Measurements from ENCODE around the gene RPTOR.

The RPTOR gene

DNA sequence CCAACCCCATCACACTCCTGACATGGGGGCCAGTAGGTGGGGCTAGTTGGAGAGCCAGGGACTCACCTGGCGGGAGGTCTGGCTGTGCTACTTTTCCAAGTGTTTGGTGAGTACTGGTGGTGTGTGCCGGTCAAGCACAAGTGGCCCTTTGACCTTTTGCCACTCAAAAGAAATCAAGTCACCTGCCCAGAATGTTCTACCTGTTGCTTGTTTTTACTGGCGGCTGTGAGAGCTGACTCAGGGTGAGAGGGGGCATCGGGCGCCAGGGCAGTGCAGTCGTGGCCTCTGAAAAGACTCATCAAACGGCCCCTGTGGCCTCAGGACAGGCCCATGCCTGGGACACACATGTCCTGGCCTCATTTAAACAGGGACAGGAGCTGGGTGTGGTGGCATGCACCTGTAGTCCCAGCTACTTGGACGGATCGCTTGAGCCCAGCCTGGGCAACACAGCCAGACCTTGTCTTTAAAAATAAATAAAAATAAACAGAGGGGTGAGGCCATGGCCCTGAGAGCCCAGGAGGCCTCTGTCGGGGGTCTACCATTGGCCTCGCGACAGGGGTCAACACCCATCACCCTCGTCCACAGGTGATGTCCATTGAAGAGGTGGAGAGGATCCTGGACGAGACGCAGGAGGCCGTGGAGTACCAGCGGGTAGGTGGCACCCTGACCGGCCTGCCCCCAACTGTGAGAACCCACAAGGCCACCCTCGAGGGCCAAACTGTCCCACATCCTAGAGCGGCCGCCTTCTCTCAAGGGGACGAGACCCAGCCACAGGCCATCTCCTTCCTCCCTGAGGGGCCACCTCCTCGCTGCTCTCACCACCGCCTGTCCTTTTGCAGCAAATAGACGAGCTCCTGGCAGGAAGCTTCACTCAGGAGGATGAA lies 452.0 kb downstream of the RPTOR start:
- no peak overlapping the region for H3K4me3 Mint-ChIP-seq
- H3K27ac Mint-ChIP-seq (ENCODE audit: low read depth), result no peak overlapping the region
- DNase-seq (ENCODE audit: low spot score in 2 of 2) (no peak), ATAC-seq (replicated peaks; ENCODE audit: extremely low read depth, poor library complexity, severe bottlenecking) (no peak)
- H3K27me3 Mint-ChIP-seq, result no peaks in the 10 kb centered on the region
- peaks cover 11% of the 10 kb centered on the region for H3K36me3 Mint-ChIP-seq (ENCODE audit: insufficient read depth)
- H3K4me1 Mint-ChIP-seq, result peaks cover 23% of the 10 kb centered on the region
- no peaks in the 10 kb centered on the region for H3K9me3 Mint-ChIP-seq

DNA sequence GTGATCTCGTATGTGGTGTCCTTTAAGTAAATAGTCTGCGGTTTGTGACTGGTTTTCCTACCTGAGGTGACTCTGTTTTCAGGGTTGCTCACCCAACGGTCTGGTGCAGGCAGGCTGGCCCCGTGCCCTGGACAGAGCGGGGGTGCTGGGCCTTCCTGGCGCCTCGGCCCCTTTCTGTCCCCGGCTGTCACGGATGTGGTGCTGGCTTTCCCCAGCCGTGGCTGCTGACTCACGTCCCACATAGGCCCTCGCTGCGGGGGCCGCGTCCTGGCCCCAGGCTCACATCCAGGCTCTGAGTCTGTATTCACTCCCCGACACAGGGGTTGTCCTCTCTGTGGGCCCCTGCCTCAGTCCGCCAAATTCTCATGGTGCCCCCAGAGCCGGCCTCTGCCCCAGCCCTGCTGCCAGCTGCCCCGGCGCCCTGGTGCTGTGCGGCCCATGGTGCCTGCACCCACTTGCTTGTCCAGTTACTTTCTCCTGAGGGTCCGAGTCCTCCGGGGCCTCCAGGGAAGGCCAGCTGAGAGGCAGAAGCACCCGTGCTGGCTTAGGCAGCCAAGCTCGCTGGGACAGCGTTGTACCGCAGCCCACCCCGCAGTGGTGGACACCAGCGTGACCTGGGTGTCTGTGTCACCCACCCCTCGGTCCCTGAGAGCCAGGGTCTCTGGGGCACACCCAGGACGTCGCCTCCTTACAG lies 452.9 kb downstream of the RPTOR start:
- Mint-ChIP-seq H3K27ac (ENCODE audit: low read depth) (no peak overlapping the region), H3K4me3 (no peak overlapping the region), H3K27me3 (no peaks in the 10 kb centered on the region), H3K9me3 (no peaks in the 10 kb centered on the region), H3K4me1 (peaks cover 23% of the 10 kb centered on the region), H3K36me3 (ENCODE audit: insufficient read depth) (peaks cover 11% of the 10 kb centered on the region)
- ATAC-seq (replicated peaks; ENCODE audit: extremely low read depth, poor library complexity, severe bottlenecking) (no peak), DNase-seq (ENCODE audit: low spot score in 2 of 2) (no peak)

DNA sequence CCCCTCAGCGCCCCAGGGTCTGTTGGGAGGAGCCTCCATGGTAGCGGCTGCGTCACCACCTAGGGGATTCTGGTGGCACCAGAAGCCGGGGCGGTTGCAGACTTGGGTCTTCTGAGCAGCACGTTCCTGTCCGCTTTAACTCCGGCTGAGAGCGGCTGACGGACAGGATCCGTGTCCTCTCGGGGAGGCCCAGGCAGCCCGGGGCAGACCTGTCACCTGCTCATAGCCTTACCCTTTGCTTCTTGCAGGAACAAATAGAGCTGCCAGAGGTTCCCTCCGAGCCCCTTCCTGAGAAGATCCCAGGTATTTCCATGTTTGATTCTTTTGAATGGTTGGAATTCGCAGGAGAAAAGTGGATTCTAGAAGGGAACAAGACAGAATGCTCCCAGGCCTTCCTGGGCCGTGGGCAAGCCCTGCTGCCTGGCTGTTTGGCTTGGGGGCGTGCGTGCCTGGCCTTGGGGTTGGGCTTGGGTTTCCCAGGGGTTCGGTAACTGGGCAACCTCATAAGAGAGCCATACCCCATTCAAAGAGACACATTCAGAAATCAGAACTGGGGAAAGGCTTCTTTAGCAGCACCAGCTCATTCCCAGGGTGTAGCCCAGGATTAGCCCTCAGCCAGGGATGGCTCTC lies 453.6 kb downstream of the RPTOR start:
- H3K4me3 Mint-ChIP-seq, result no peak overlapping the region
- H3K27me3 Mint-ChIP-seq, result no peaks in the 10 kb centered on the region
- no peaks in the 10 kb centered on the region for H3K9me3 Mint-ChIP-seq
- H3K4me1 Mint-ChIP-seq, result peaks cover 16% of the 10 kb centered on the region
- no peak for DNase-seq (ENCODE audit: low spot score in 2 of 2)
- no peak for ATAC-seq (replicated peaks; ENCODE audit: extremely low read depth, poor library complexity, severe bottlenecking)
- H3K36me3 Mint-ChIP-seq (ENCODE audit: insufficient read depth), result peaks cover 9% of the 10 kb centered on the region
- H3K27ac Mint-ChIP-seq (ENCODE audit: low read depth), result no peak overlapping the region

DNA sequence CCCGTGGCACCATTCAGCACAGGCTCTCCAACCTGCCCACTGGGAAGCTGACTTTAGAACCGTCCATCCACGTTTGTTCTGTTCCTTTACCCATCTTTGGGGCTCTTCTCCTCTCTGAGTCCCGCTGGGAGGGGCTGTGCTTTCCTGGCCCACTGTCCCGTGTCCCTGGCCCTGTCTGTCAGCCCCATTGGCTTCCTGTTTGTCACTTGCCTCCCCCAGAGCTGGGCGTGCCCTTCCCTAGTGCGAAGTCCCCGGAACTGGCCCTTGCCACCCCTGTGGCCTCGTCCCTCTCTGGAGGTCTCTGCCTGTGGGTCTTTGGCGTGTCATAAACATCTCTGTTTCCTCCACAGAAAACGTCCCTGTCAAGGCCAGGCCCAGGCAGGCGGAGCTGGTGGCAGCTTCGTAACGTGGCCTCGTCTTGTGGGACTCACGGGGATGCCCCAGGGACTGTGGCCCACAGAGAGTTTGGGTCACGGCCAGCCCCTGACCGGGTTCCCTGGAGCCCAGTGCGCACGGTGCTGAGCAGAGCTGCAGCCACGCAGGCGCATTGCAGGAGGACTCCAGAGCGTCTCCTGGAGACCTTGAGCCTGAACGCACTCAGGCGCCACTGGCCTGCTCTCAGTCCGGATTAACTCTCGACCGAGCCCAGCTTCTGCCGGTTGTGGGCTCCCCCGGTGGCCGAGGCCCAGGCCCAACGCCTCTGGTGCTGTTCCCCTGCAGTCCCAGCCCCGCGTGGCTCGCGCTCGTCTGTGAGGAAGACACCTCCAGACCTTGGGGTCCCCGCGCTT lies 454.3 kb downstream of the RPTOR start:
- no peak overlapping the region for H3K27ac Mint-ChIP-seq (ENCODE audit: low read depth)
- H3K9me3 Mint-ChIP-seq, result no peaks in the 10 kb centered on the region
- DNase-seq (ENCODE audit: low spot score in 2 of 2), result no peak
- H3K4me3 Mint-ChIP-seq, result no peak overlapping the region
- H3K36me3 Mint-ChIP-seq (ENCODE audit: insufficient read depth), result peaks cover 9% of the 10 kb centered on the region
- H3K27me3 Mint-ChIP-seq, result no peaks in the 10 kb centered on the region
- H3K4me1 Mint-ChIP-seq, result peaks cover 16% of the 10 kb centered on the region
- no peak for ATAC-seq (replicated peaks; ENCODE audit: extremely low read depth, poor library complexity, severe bottlenecking)

DNA sequence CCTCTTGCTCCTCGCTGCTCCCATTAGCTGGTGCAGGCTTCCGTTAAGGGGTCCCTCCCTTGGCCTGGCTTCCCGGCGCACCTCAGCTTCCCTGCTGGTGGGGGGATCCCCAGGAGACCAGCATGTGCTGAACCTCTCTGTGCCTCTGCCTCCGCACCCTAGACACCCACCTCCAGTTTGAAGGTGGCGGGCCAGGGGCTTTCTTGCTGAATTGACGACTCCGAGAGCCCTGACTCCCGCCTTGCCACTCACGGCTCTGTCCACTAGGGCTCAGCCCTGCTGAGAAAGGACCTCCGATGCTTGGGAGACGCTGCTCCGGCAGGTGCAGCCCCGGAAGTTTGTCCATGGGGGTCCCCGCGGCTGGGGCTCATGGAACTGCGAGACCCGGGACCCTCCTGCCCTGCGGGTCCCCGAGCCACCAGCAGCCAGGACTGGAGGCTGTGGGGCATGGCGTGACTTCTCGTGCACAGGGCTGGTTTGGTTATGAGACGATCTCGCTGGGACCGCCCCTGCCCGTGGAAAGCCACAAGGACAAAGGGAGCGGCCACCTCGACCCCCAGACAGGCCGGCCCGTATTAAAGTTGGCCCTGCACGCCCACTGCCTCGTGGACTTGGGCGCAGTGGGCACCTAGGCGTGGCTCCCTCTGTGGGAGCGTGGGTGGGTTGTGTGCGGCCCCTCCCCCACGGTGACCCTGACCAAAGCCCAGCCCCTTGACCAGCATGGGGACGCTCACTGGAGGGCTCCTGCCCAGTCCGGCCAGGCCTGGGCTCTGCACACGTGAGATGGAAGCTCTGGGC lies 455.1 kb downstream of the RPTOR start:
- no peaks in the 10 kb centered on the region for H3K9me3 Mint-ChIP-seq
- H3K27me3 Mint-ChIP-seq, result peaks cover 5% of the 10 kb centered on the region
- H3K36me3 Mint-ChIP-seq (ENCODE audit: insufficient read depth), result peaks cover 7% of the 10 kb centered on the region
- peaks cover 19% of the 10 kb centered on the region for H3K4me1 Mint-ChIP-seq
- H3K27ac Mint-ChIP-seq (ENCODE audit: low read depth), result no peak overlapping the region
- H3K4me3 Mint-ChIP-seq, result no peak overlapping the region
- DNase-seq (ENCODE audit: low spot score in 2 of 2), result no peak
- no peak for ATAC-seq (replicated peaks; ENCODE audit: extremely low read depth, poor library complexity, severe bottlenecking)

DNA sequence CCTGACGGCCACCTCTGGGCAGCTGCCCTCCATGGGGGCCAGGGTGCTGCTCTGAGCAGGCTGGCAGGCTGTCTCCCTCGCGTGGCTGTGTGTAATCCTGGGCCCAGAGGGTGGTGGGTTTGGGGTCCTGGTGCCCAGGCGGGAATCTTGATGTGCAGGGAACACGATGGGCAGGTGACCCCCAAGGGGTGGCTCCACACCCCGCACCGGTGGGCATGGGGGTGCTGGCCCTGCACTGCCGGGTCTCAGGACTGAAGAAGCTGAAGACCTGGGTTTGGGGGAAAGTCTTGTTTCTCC lies 455.6 kb downstream of the RPTOR start:
- Mint-ChIP-seq H3K27me3 (peaks cover 11% of the 10 kb centered on the region), H3K4me1 (peaks cover 22% of the 10 kb centered on the region), H3K27ac (ENCODE audit: low read depth) (no peak overlapping the region), H3K4me3 (no peak overlapping the region), H3K9me3 (no peaks in the 10 kb centered on the region), H3K36me3 (ENCODE audit: insufficient read depth) (peaks cover 7% of the 10 kb centered on the region)
- ATAC-seq (replicated peaks; ENCODE audit: extremely low read depth, poor library complexity, severe bottlenecking) (no peak), DNase-seq (ENCODE audit: low spot score in 2 of 2) (no peak)

DNA sequence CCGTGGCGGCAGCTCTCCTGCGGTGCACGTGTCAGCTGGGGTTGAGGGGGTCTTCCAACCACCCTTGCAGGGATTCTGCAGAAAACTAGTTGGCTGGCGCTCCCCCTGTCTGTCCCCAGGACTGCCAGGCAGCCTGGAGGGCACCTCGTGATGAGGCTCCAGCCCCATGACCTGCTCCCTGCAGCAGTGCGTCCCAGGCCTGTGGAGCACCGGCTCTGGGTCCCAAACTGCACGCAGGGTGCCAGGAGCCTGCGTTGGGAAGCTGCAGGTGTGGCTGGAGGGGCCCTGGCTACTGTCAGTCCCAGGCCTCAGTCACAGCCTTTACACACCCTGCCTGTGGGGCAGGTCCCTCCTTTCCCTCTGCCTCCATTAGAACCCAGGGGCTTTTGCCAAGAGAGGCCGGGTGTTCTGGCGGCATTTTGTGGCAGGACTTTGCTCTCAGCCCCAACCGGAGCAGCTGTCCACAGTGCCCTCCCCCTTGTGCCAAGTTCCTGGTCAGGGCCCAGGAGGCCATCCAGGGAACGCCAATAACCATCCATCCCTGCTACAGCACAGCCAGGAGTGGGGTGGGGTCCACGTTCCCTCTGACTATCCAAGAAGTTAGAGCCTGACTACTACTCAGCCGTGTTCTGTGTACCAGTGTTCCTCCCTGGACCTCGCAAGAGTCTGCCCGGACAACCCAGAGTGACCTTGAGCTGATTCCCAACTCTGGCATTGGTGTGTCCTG lies 456.2 kb downstream of the RPTOR start:
- Mint-ChIP-seq H3K4me1 (peaks cover 22% of the 10 kb centered on the region), H3K9me3 (no peaks in the 10 kb centered on the region), H3K27me3 (peaks cover 11% of the 10 kb centered on the region), H3K36me3 (ENCODE audit: insufficient read depth) (peaks cover 4% of the 10 kb centered on the region), H3K27ac (ENCODE audit: low read depth) (no peak overlapping the region), H3K4me3 (no peak overlapping the region)
- DNase-seq (ENCODE audit: low spot score in 2 of 2) (no peak), ATAC-seq (replicated peaks; ENCODE audit: extremely low read depth, poor library complexity, severe bottlenecking) (no peak)

DNA sequence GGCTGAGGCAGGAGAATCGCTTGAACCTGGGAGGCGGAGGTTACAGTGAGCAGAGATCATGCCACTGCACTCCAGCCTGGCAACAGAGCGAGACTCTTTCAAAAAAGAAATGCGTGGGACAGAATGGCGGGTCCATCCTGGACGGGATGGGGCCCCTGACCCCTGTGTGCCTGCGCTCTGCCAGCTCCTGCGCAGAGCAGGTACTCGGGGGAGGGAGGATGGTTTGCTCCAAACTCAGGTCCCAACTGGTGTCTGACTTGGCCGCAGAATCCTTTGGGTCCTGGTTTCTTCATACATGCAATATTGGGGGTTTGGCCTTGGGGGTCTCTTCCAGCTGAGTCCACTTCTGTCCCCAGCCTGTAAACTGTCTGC lies 457.4 kb downstream of the RPTOR start:
- no peak overlapping the region for H3K4me3 Mint-ChIP-seq
- H3K27me3 Mint-ChIP-seq, result peaks cover 22% of the 10 kb centered on the region
- ATAC-seq (replicated peaks; ENCODE audit: extremely low read depth, poor library complexity, severe bottlenecking) (no peak), DNase-seq (ENCODE audit: low spot score in 2 of 2) (no peak)
- no peak overlapping the region for H3K27ac Mint-ChIP-seq (ENCODE audit: low read depth)
- peaks cover 22% of the 10 kb centered on the region for H3K4me1 Mint-ChIP-seq
- H3K9me3 Mint-ChIP-seq, result no peaks in the 10 kb centered on the region
- H3K36me3 Mint-ChIP-seq (ENCODE audit: insufficient read depth), result peaks cover 4% of the 10 kb centered on the region

DNA sequence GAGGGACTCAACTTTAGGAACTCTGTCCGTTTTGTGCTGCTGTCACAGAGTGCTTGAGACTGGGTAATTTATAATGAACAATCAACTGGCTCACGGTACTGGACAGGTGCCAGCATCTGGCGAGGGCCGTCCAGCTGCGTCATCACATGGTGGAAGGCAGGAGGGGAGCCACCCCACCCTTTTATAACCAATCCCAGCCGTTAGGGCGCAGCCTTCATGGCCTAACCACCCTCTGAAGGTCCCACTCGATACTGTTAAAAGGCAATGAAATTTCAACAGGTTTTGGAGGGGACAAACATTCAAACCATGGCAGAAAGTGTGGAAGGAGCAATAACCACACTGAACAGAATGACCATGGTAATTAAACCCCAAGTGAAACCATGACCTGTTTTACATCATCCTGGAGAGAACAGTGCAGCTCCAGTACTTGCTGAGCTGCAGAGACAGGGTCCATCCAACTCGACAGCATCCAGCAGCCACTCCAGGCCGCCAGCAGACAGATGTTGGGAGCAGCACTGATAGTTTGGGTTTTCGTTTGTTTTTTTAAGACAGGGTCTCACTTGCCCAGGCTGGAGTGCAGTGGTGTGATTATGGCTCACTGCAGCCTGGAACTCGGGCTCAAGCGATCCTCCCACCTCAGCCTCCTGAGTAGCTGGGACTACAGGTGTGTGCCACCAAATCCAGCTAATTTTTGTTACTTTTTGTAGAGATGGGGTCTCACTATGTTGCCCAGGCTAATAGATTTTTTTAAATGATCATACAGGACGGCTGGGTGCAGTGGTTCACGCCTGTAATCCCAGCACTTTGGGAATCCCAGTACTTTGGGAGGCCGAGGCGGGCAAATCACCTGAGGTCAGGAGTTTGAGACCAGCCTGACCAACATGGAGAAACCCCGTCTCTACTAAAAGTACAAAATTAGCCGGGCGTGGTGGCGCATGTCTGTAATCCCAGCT lies 458.0 kb downstream of the RPTOR start:
- peaks cover 25% of the 10 kb centered on the region for H3K27me3 Mint-ChIP-seq
- H3K36me3 Mint-ChIP-seq (ENCODE audit: insufficient read depth), result peaks cover 4% of the 10 kb centered on the region
- no peak overlapping the region for H3K27ac Mint-ChIP-seq (ENCODE audit: low read depth)
- no peaks in the 10 kb centered on the region for H3K9me3 Mint-ChIP-seq
- peak overlapping the region; percentile 31 for H3K4me3 Mint-ChIP-seq
- DNase-seq (ENCODE audit: low spot score in 2 of 2) (no peak), ATAC-seq (replicated peaks; ENCODE audit: extremely low read depth, poor library complexity, severe bottlenecking) (no peak)
- peaks cover 22% of the 10 kb centered on the region for H3K4me1 Mint-ChIP-seq

DNA sequence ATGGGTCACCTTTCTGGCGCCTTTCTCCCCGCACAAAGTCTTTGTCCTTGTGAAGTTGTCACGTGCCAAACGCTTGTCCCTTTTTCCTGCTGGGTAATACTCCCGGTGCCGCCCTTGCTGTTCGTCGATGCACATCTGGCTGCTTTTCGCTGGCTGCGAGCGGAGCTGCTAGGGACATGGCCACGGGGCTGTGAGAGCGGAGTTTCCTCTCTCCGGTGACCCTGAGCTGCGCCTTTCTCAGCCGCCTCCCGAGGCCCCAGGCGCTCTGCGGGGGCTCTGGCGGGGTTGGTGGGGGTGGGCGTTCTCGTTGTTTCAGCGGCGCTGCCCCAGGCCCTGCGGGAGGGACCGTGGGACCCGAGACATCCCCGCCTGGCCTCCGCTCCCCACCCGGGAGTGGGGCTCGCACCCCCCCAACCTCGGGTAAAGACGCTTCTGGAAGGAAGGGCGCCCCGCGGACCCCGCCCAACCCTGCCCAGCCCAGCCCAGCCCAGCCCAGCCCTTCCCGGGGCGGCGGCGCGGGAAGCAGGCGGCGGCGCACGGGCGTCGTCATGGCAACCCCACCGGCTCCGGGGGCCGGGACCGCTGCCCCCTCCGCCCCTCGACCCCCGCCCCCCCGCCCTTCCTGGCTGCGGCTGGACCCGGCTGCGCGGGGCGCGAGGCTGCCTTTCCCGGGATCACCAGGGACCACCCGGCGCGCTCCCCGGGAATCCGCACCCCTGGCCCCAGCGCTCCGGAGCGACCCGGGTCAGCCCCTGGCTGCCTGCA lies 459.3 kb downstream of the RPTOR start:
- Mint-ChIP-seq H3K36me3 (ENCODE audit: insufficient read depth) (peaks cover 2% of the 10 kb centered on the region), H3K27me3 (peaks cover 25% of the 10 kb centered on the region), H3K27ac (ENCODE audit: low read depth) (no peak overlapping the region), H3K4me3 (peak overlapping the region; percentile 31), H3K4me1 (peaks cover 19% of the 10 kb centered on the region), H3K9me3 (no peaks in the 10 kb centered on the region)
- no peak for DNase-seq (ENCODE audit: low spot score in 2 of 2)
- no peak for ATAC-seq (replicated peaks; ENCODE audit: extremely low read depth, poor library complexity, severe bottlenecking)

Measured in central memory CD8-positive, alpha-beta T cell (primary cell).